GM23338 (cell line): ENCODE results near the gene UBTD1.

Source experiments
- NANOG ChIP-seq: IDR thresholded peaks from 2 replicates; pipeline ENCODE4 v1.6.1; 2016; ENCODE audit warnings: antibody characterized with exemption, borderline replicate concordance
- REST ChIP-seq: IDR thresholded peaks from one replicate; pipeline ENCODE4 v1.6.1; 2018; ENCODE audit warnings: antibody characterized with exemption; ENCODE audit not compliant: unreplicated experiment
- TF ChIP-seq, protein P1 (sequence below), 2 experiments: fragments of 200-600 bp in 1 of 2; sonication (generic) in 1 of 2; conservative IDR thresholded peaks; 2 replicates each; pipeline versions ENCODE4 v1.5.1 to v1.6.1; 2016 to 2017; ENCODE audit warnings: antibody characterized with exemption in 2 of 2, low read depth in 2 of 2, mild to moderate bottlenecking in 2 of 2, moderate library complexity in 1 of 2

- TF ChIP-seq, protein P1, sequence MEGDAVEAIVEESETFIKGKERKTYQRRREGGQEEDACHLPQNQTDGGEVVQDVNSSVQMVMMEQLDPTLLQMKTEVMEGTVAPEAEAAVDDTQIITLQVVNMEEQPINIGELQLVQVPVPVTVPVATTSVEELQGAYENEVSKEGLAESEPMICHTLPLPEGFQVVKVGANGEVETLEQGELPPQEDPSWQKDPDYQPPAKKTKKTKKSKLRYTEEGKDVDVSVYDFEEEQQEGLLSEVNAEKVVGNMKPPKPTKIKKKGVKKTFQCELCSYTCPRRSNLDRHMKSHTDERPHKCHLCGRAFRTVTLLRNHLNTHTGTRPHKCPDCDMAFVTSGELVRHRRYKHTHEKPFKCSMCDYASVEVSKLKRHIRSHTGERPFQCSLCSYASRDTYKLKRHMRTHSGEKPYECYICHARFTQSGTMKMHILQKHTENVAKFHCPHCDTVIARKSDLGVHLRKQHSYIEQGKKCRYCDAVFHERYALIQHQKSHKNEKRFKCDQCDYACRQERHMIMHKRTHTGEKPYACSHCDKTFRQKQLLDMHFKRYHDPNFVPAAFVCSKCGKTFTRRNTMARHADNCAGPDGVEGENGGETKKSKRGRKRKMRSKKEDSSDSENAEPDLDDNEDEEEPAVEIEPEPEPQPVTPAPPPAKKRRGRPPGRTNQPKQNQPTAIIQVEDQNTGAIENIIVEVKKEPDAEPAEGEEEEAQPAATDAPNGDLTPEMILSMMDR (conservative IDR thresholded peaks at IDR 0.05; ENCODE audit: low read depth in 2 of 2) = no peak
- TF ChIP-seq REST = no peak
- no peak for TF ChIP-seq NANOG
Observed at GRCh38 chr10:97618733-97619132, 120.0 kb downstream of the UBTD1 start.
